ENCODE measurements around the gene TSPAN11.
"Not testable (repeated sequence)": the region's sequence is repeated elsewhere in the genome, so short reads cannot be mapped to it uniquely, and the experiment has no call there.

The TSPAN11 gene

DNA sequence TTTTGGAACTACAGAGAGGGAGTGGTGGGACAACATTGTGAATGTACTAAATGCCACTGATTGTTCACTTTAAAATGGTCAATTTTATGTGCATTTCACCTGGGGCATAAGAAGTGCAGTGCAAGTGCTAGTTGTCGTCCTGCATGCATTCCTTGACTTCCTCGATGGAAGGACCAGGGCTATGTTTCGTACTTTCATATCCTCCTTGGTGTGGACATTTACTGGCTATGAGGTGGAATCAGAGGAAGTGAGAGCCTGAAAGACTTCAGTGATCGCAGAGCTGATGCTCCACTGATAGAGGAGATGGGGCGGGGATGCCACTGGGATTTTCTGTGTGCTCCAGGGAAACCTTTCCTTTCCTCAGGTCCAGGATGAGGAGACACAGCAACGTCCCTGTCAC, 93.0 kb downstream of the TSPAN11 start:
- DNase-seq (ENCODE audit: low spot score): no peak

DNA sequence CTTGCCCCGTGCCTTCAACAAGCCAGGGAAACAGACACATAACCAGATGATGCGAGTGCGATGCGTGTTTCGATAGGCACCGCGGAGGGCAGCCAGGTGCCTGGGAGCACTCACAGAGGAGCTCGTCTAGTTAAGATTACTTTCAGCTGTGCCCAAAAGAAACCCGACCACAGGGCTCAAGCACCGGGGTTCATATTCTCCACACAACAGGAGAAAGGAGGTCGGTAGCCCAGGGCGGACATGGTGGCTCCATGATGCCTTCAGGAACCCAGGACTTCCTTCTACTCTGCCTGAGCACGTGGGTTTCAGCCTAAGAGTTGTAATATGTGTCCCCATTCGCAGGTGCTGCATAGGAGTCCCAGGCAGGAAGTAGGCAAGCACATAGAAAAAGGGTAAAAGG, 93.4 kb downstream of the TSPAN11 start:
- no peak for DNase-seq (ENCODE audit: low spot score)

DNA sequence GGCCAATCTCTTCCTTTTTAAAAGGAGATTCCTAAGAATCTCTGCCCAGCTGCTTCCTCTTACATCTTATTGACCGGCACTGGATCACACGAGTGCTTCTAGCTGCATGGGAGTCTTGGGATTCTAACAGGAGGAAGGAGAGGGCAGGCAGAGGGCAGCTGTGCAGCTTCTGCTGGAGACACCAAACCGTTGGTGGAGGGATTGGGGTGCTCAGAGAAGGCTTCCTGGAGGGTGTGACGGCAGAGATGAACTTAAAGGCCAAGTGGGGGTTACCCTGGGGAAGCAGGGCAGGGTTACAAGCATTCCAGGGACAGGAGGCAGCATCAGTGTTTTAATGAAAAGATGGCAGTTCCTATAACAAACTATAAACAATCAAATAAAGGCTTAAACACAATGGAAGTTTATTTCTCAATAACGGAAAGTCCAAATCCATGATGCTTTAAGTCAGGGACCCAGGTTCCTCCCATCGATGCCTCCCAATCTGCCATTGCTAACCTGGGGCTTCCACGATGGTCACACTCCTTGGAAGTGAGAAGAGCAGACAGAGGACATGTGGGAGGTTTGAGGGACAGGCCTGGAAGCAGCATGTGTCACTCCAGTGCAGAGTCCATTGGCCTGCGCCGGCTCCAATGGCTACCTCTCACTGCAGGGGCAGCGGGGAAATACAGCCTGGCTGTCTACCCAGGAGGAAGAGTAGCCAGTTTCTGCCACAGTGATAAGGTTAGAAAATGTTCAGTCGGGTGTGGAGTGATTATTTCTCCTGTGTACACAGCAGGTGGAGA, 94.0 kb downstream of the TSPAN11 start:
- no peak for DNase-seq (ENCODE audit: low spot score)

DNA sequence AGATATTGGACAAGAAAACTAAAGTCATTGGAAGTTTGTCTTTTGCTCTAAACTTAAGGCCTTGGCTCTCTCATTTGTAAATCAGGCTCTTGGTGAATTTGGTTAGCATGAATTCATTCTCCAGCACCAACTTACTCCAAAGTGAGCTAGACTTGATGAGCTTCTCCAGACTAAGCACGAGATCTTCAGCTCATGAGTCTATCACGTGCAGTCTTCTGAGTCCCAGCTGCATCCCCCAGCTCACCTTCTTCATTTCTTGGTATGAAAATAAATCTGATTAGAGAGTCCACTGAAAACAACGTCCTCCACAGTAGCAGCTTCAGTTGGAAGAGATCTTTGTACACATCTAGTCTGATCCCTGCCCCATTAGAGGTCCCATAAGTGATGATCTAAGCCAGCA, 94.6 kb downstream of the TSPAN11 start:
- no peak for DNase-seq (ENCODE audit: low spot score)

DNA sequence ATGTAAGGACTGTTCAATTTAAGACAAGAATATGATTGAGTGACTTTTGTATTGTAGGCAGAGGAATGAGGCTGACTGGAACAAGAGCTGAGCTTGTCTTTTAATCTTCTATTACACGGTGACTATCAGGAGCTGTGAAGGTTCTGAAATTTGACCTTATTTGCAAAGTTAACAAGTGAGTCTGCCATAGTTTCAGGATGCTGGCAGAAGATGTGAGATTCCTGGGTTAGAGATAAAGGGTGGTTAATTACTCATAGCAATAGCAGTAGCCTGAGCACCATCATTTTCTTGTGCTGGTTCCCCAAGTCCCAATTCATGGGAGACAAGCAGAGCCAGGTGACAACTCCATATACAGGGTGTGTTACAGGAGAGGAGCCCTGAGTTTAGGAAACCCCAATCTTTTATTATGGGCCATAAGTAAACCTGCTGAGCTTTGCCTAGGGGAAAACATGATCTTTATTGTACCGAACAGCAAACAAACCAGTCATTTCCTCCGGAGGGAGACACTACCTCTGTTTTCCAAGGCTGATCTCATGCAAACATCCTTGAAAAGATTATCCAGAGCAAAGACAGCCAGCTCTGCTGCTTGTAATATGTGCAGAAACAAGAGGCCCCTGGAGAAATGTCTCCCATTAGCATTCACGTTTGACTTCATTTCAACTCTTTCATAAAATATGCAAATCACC, 95.4 kb downstream of the TSPAN11 start:
- DNase-seq (ENCODE audit: low spot score): no peak

DNA sequence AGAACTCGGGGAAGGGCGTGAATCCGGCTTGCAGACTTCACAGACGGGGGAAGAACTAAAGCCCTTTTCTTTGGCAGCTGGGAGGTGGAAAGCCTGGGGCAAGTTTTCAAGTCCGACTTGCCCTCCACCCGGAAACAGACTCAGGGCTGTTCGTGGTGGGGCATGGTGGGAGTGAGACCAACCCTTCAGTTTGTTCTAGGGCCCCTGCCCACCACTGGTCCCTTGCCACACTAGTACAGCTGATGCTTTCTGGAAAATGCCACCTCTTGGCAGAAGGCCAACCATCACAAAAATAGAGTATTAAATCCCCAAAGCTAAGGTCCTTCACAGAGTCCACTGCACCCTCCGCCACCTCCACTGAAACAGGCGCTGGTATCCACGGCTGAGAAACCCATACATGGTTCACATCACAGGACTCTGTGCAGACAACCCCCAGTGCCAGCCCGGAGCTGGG, 96.8 kb downstream of the TSPAN11 start:
- no peak for DNase-seq (ENCODE audit: low spot score)

DNA sequence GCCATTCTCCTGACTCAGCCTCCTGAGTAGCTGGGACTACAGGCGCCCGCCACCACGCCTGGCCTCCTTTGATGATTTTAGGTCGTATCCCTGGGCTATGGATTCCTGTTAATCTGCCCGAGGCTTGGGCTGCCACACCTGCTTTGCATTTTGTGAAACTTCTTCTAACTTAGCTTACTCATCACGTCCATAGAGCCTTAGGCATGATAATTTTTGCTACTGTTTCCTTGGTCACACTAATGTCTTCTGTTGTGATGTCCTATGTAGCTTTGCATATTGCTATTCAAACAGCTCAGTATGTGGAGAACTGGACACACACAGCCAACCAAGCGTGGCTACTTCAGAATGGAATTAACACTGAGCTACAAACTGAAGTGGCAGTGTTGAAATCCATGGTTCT, 99.7 kb downstream of the TSPAN11 start:
- DNase-seq (ENCODE audit: low spot score): no peak

DNA sequence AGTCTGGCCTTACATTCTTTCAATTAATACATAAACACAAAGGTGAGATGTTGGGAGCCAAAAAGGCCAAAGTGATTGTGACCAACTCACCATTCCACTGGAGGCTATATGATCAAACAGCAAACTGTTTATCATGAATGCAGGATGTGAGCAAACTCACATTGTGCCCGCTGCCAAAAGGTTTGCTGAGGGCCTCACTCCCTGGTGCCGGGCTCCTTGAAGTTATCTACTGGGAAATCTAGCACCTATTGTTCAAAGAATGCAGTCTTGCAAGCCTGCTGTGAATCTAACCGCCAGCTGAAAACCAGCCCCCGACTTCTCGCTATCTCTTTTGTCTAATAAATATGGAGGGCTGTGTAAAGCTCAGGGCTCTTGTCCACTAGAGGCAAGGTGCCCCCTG, 100.5 kb downstream of the TSPAN11 start:
- DNase-seq (ENCODE audit: low spot score): not testable (repeated sequence)

DNA sequence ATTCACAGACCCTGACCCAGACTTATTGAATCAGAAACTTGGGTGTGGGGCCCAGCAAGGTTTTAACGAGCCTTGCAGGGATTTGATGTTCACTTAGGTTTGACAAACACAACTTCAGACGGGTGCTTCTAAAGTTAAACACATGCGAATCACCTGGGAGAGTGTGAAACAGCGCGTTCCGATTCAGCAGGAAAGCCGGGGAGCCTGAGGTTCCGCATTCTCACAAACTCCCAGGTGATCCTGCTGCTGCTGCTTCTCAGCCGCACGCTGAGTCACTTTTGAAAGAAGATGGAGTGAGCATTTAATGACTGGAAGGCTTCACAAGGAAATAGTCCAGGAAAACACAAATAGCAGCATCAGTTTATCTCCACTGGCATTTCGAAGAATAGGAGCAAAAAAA, 102.9 kb downstream of the TSPAN11 start:
- no peak for DNase-seq (ENCODE audit: low spot score)

DNA sequence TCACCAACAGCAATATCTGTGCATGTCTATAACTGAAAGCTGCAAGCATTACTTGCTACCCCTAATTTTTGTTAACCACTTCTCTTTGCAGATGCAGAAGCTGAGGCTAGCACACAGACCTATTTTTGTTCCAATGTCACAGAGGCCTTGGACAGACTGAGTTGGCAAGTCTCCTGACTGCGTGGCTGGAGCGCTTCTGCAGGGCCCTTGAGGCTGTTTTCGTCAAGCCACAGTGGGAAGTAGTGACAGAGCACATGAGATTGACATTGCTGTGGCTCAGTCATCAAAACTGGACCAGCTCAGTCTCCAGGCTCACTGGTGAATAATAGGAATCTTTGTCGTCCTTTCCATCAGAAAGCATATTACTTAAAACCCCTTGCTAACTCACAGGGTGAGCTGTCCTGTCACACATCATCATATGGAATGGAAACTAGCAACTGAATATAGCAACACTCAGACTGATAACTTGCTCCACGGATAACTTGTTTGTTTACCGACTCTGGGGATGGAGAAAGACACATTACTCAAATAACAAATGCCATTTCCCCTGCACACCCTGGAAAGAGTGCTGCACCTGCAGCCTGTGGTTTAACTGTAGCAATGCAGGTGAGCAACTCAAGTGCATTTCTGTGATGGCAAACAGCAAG, 103.5 kb downstream of the TSPAN11 start:
- no peak for DNase-seq (ENCODE audit: low spot score)

DNA sequence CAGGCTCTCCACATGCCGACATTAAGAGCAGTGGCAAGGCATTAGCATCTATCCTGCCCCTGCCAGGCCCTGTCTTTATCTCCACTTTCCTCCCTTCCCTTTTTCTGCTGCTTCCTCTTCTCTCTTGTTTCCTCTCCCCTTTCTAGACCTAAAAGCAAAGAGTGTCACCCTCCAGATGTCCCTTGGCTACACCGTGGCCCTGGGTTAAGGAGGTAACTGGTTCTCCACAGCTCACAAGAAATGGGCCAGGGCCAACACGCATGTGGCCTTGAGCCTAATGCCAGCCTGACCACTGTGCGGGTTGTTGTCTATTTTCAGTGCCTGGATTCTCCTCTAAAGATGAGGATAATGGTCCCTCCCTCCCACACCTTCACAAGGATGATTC, 105.4 kb downstream of the TSPAN11 start:
- no peak for DNase-seq (ENCODE audit: low spot score)

DNA sequence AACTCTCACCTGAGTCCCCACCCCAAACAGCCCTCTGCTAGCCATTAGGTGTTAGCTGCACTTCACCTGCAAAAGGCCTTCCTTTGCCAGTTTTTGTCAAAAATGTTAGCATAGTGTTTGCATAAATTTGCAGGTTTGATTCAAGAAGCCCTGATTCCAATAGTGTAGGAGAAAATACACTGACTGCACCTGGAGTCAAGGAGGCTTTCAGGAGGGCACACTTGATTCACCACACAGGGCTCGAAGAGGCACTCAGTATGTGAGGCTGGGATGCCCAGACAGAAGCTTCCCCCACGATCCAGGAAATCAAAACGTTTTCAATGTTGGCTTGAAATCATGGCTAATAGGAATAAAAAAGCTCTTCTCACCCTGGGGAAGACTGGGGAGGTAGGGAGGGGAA, 106.6 kb downstream of the TSPAN11 start:
- DNase-seq (ENCODE audit: low spot score): no peak

DNA sequence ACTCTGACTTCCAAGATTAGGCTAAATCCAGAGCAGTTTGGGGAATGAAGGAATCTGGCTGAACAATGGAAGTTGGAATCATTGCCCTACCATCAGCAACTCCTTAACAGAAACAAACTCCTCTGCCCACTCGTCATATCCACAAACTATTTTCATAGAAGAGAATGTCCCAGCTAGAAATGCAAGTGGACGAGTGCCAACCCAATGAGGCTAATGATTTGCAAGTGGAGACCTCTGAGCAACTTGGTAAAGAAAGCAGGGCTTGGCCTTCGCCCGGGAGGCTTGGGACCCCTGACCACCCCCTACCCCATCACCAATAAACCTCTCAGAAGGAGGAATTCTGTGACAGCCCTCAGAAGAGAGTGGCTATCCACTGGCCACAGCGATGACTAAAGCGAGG, 107.1 kb downstream of the TSPAN11 start:
- no peak for DNase-seq (ENCODE audit: low spot score)

DNA sequence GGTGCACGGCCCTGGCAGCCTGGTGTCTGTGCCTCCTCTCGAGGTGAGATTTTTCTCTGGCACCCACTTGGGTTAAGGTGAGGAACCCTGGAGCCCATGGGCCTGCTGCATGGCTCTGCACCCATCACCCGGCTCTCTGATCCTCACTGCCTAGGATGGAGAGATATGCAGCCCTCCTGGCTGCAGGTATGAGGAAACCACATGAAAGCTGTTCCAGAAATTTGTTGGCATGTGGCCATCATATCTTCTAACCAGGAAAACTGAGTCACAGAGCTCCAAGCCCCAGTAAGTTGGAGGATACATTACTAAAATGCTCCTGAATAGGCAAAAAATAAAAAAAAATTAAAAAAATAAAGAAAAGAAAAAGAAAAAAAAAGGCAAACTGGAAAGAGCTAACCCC, 107.8 kb downstream of the TSPAN11 start:
- DNase-seq (ENCODE audit: low spot score): no peak

DNA sequence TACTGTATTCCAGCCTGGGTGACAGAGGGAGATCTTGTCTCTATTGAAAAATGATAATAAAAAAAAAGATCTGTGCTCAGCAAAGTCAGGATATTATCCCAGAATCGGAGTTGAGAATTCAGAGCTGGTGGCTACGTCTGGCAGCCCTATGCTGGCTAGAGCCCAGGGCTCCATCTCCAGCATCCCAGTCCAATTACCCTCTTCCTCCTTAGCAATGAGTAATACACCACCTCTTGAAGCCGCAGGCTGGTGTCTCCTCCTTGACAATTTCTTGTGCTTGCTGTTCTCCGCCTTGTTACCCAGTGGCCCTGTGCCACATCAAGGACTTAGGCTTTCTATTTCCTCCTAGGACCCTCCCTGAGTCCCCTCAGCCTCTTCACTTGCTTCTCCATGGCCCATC, 108.7 kb downstream of the TSPAN11 start:
- DNase-seq (ENCODE audit: low spot score): no peak

DNA sequence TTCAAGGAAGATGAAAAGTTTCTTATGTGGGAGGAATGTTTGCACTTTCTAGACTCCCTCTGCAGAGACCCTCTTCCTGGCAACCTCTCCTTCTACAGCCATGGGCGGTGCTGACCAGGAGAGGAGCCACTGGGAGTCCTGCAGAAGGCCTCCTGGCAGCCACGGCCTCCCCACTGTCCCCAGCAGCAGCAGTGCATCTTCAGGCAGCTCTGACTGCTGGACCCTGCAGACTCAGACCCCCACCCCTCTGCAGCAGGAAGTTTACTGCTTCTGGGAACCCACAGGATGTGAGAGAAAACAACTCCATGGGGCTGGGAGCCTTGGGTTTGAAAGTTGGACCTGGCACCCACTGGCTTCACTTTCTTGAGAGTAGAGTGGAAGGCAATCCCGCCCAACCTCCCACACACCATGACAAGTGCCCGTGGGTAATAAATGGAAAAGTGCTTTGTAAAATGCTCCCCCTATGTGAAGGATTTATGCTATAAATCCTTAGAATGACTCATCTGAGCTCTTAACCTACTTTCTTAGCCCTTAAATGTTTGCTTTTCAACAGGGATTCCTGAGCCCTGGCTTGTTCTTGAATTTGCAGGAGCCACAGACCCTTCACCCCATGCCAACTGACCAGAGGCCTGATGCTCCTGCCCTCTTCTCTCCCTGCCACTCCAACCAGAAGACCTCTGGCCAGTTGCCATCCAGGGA, 109.6 kb downstream of the TSPAN11 start:
- no peak for DNase-seq (ENCODE audit: low spot score)

DNA sequence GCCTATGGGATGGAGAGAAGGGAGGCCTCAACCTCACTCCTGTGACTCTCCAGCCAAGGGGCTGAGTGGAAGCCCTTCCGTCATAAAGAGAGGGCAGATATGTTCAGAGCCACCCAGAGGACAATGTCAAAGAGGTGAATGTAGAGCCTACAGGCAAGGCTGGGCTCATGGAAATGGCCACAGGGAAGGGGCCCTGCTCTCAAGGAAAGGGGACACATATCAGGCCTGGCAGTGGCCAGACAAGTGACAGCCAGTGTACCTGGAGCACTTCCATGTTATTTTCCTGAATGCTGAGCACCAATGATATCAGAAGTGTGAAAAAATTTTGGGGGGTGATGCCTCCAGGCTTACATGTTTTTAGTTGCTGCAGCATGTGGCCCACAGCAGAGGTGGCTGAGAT, 110.5 kb downstream of the TSPAN11 start:
- DNase-seq (ENCODE audit: low spot score): no peak

DNA sequence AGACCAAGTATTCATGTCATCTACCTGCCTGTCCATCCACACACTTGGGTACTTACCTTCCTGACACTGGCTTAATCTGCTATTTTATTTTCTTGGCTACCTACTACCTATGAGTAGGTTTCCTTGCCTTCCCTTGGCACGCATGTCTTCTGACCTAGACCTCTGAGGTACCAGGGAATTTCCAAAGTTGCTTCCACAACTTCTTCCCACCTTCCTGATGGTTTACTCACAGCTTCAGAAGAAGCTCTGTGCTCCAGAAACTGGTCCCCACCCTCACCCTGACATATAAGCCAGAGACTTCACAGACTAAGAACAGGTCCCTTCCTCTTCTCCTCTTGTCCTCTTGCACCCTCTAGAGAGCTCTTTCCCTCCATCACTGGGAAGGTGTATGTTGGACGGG, 111.4 kb downstream of the TSPAN11 start:
- DNase-seq (ENCODE audit: low spot score): no peak

DNA sequence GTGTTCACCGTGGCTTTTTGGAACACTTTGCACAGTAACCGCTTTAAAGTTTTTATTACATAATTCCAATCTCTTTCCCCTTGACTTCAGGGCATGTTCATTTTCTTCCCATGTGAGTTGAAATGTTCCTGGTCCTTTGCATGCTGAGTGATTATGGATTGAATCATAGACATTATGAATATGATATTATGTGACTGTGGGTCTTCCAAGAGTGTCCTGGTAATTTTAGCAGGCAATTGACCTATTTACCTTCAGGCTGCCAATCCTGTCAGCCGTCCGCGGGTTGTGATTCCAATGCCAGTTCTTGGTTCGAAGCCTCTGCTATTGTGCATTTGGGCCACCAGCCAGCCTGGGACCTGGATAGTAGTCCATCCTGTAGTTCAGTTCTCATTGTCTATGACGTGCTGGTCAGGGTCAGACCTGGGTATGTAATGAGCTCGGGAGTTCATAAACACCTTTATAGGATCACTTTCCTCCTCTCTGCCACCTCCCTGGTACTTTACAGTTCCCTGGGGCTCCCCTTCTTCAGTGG, 114.6 kb downstream of the TSPAN11 start:
- no peak for DNase-seq (ENCODE audit: low spot score)
